GM12875 (cell line): ENCODE measurements around the gene SUN5.
A peak's percentile ranks its signal among the peaks of the same experiment; 100 is the strongest.

ENCODE experiments used
- H3K4me3 ChIP-seq: one replicate; pipeline ENCODE4 v1.5.1; 2011; ENCODE audit warnings: low read depth, low read length, control low read depth
- TF ChIP-seq, protein P1 (sequence below): IDR thresholded peaks from 2 replicates; pipeline ENCODE4 v1.5.1; 2011; ENCODE audit warnings: low read depth, mild to moderate bottlenecking, control low read depth, inconsistent platforms, low read length, moderate library complexity, borderline replicate concordance; ENCODE audit not compliant: insufficient read depth

The SUN5 gene

DNA sequence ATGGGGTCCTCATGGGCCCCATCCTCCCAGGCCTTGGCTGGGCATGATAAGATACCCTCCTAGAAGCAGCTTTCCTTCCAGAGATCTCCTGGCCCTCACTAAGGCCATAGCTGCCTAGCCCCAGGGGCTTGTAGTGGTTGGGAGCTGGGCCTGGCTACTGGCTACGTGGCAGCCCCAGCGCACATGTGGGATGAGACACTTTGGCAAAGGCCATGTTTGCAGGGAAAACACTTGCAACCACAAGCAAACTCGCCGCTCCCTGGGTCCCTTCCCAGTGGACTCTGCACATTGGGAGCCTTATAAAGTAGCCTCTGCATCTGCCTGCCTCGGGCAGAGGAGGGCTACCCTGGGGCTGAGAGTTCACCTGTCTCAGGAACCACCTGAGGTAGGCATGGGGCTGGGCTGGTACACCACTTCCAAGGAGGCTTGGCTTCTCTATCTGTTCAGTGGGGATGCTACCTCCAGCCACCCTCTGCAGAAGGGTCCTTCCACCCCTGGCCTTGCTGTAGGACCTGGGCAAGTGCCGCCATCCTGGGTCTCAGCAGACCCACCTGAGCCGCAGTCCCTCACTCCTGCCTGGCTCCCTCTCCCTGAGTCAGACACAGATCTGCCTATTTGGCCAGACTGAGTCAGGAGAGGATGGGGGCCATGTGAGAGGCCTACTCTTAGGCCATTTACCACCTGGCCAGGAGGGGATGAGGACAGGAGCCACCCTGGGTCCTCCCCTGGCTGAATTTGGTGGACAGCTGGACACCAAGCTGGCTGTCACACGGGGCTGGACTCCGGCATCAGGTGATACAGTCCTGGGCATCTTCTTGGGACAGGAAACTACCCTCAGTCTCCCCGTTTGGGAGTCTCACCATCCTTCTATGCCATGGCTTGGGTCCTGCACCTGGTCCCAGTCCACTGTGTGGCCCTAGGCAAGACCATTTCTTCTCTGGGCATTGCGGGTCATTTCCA is 3.4 kb upstream of the SUN5 start, which contains the start of gene BPIFB2:
TSS of gene BPIFB2 (plus strand) at position 329 of the 960 bp plus-strand sequence. CDS start 871 bp downstream, outside the sequence.
- no peak within 1 kb of the TSS for H3K4me3 ChIP-seq
- TF ChIP-seq, protein P1, sequence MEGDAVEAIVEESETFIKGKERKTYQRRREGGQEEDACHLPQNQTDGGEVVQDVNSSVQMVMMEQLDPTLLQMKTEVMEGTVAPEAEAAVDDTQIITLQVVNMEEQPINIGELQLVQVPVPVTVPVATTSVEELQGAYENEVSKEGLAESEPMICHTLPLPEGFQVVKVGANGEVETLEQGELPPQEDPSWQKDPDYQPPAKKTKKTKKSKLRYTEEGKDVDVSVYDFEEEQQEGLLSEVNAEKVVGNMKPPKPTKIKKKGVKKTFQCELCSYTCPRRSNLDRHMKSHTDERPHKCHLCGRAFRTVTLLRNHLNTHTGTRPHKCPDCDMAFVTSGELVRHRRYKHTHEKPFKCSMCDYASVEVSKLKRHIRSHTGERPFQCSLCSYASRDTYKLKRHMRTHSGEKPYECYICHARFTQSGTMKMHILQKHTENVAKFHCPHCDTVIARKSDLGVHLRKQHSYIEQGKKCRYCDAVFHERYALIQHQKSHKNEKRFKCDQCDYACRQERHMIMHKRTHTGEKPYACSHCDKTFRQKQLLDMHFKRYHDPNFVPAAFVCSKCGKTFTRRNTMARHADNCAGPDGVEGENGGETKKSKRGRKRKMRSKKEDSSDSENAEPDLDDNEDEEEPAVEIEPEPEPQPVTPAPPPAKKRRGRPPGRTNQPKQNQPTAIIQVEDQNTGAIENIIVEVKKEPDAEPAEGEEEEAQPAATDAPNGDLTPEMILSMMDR = no peak

DNA sequence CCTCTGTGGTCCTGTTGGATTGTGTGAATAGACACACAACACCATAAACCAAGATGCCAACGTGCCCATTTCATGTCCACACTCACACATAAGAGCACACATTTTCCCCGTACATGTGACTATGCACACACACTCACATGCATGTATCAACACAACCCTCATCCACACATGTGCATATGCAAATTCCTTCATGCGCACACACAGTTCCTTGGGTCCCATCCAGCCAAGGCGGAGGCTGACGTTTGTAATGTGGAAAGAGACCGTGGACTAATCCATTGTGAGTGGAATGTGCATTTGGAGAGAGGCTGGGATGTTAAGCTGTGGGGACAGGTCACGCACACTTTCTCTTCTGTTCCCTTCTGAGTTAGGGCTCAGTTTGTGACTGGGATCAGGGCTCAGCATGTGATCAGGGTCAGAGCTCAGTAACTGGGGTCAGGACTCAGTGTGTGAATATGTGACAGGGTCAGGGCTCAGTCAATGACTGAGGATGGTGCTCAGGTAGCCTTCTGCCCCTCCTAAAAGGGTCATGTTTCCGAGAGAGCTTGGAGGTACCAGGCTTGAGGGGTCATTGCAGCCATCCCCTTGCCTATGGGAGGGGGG is 2.6 kb upstream of the SUN5 start:
- TF ChIP-seq, protein P1 = no peak
- no peak overlapping the region for H3K4me3 ChIP-seq

DNA sequence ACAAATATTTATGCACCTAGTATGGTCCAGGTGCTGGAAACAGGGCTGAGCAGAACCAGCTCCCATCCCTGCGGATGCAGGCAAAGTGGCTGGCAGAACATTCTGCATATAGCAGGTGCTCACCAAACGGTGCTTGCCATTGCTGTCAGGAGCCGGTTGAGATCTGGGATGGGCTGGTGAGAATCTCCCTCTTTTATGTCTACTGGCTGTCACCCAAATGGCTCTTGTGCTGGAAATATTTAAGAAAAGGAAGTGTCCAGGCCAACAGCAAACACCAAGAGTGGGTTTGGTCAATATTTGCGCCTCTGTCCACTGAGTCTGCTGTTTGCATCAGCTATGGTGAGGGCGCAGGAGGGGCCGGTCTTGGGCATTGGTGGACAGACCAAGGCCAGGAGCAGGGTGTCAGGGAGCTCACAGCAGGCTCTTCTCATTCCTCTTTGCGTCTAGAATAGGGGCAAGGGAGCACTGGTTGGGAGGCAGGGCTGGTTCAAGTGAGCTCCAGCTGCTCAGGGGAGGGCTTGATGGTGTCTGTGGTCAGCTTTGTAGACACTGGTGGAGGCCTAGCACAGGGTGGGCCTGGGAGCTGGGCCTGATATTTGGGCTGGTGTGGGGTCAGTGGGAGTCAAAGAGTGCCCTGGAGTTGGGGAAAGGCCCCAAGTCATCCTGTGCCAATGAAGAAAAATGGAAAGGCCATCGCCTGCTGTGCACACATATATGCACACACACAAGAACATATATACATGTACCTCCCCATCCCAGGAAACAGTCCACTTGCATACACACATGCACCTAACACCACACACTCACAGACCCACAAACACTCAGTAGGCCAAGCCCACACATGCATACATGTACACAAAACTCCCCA is 1.9 kb upstream of the SUN5 start:
- H3K4me3 ChIP-seq = no peak overlapping the region
- TF ChIP-seq, protein P1 = no peak

DNA sequence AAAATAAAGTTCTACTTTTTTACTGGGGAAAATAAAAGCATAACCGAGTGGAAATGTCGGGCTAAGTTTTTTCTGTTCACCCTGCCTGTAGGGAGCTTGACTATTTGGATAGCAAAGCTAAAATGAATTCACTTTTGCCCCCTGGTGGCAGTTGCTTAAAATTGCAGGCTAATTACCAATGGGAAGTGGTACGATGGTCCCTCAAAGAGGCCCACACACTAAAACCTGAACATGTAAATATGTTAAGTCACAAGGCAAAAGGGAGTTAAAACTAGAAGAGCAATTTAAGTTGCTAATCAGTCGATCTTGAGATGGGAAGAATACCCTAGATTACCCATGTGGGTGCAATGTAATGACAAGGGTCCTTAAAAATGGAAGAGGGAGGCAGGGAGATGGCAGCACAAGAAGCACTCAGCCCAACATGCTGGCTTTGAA is 916 bp upstream of the SUN5 start:
- H3K4me3 ChIP-seq = no peak overlapping the region
- TF ChIP-seq, protein P1 = peak; percentile 53

DNA sequence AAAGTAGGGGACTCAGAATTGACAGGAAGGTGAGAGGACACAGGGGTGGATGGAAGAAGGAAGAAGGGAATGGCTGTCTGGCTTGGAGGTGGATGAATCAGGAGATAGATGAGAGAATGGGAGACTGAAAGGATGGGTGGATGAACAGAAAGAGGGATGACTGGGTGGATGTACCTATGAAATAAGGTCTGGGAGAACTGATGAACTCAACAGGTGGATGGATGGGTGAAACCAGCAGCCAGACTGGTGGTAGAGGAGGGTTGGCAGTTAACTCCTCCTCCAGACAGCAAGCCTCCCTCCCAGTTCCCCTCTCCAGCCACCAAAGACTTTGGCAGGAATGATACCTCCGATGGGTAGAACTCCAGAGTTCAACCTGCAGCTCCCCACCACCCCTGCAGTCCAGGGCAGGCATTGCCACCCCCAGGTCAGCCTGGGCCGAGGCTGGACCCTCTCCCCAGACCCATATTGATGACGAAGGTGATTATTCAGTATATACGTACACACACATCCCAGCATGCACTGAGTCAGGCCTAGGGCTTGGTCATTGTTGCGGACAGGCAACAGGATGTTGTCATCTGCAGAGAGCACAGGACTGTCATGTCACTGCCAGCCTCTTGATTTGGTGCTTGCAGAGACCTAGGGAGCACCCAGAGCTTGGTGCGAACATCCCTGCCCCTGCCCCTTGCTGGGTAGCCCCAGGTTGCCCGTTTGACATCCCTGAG is 2.0 kb downstream of the SUN5 start:
- H3K4me3 ChIP-seq = no peak overlapping the region
- TF ChIP-seq, protein P1 = no peak

DNA sequence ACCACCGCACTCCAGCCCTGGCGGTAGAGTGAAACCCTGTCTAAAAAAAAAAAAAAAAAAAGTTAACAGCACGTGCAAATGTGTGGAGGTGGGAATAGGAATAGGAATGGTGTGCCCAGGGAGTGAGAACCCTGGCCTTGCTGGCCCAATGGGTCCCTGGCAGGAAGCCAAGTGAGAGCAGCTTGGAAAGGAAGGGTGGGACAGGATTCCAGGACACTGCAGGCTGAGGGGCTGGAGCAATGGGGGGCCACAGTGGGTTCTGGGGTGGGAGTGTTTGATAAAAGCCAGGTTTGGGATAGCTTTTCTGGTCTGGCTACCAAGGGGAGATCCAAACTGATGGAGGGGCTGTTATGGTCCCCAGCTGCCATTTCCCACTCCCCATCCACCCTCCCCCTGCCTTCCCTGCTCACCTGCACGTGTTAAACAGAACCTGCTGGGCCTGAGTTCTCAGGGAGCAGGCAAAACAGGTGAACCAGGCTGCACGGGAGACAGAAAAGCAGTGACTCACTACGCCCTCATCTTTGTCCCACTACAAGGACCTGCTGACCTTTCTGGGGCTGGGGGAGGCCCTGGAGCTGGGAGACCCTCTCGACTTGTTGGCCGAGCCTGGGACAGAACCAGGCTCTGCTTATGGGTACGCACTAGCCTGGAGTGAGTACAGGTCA is 3.3 kb downstream of the SUN5 start:
- H3K4me3 ChIP-seq = no peak overlapping the region

More for the DNA sequence above, 3.3 kb downstream of the SUN5 start:
- TF ChIP-seq, protein P1 = no peak
